ENCODE data around the gene SPON1. TPM values are rescaled to one million over a fixed set of nuclear protein-coding genes. Genes with fewer than 3 reads are reported as not detected.

Gene SPON1
- total RNA-seq, 1 experiment from 2014 or later, result 46.9 TPM

GRCh38 chr11:14244926-14245325, 282.4 kb downstream of the SPON1 start:
- Histone ChIP-seq H3K27me3 (replicated peaks; ENCODE audit: control insufficient read depth, insufficient read depth, low read length) (no peaks in the 10 kb centered on the region), H3K4me3 (ENCODE audit: low read depth, low read length) (no peak overlapping the region), H3K36me3 (ENCODE audit: control insufficient read depth, insufficient read depth, low read length) (no peaks in the 10 kb centered on the region), H3K4me1 (no peaks in the 10 kb centered on the region), H3K9me3 (no peaks in the 10 kb centered on the region)
- ChIA-PET CTCF (no interaction called here), POLR2A (no interaction called here)
- Mint-ChIP-seq H3K36me3 (ENCODE audit: insufficient read depth, unreplicated experiment) (no peaks in the 10 kb centered on the region), H3K9me3 (ENCODE audit: unreplicated experiment) (no peaks in the 10 kb centered on the region), H3K27ac (ENCODE audit: unreplicated experiment) (no peak overlapping the region), H3K27me3 (ENCODE audit: insufficient read depth, unreplicated experiment) (no peaks in the 10 kb centered on the region), H3K4me1 (ENCODE audit: low read depth, unreplicated experiment) (no peaks in the 10 kb centered on the region), H3K4me3 (ENCODE audit: unreplicated experiment) (no peak overlapping the region)
- BruUV-seq (replicated peaks), result no TSS peak
- intact Hi-C loops (cut with micrococcal nuclease; ENCODE audit: unreplicated experiment), result no loop called here
- DNase-seq, result no peak
- TF ChIP-seq CTCF (IDR thresholded peaks at IDR 0.05; ENCODE audit: insufficient read depth in 1 of 2, low read depth in 1 of 2, low read length in 1 of 2, severe bottlenecking in 1 of 2, unreplicated experiment in 1 of 2), result no peak

DNA sequence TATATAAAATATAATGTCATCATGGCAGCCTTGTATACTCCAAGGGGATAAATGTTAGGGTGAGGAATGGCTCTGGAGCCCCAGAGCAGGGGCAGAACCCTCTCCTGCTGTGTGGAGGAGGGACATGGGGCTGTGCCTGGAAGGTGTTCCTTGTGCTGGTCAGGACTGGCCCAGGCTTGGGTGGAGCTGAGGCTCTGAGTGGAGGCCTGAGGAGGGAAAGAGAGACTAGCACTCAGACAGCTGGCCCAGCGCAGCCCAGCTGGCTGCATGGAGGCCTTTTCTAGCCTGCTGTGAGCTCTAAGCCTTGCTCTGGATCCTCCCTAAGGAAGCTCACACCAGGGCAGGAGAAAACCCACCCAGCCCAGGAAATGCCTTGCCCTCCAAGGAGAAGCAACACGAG, 282.9 kb downstream of the SPON1 start:
- Mint-ChIP-seq H3K27ac (ENCODE audit: unreplicated experiment) (no peak overlapping the region), H3K27me3 (ENCODE audit: insufficient read depth, unreplicated experiment) (no peaks in the 10 kb centered on the region), H3K4me1 (ENCODE audit: low read depth, unreplicated experiment) (no peaks in the 10 kb centered on the region), H3K9me3 (ENCODE audit: unreplicated experiment) (no peaks in the 10 kb centered on the region), H3K36me3 (ENCODE audit: insufficient read depth, unreplicated experiment) (no peaks in the 10 kb centered on the region), H3K4me3 (ENCODE audit: unreplicated experiment) (no peak overlapping the region)
- no peaks in the 10 kb centered on the region for H3K36me3 ChIP-seq (ENCODE audit: control insufficient read depth, insufficient read depth, low read length)
- DNase-seq, result no peak
- no peak overlapping the region for H3K4me3 ChIP-seq (ENCODE audit: low read depth, low read length)
- BruUV-seq (replicated peaks), result no TSS peak
- ChIA-PET POLR2A (no interaction called here), CTCF (no interaction called here)
- H3K27me3 ChIP-seq (replicated peaks; ENCODE audit: control insufficient read depth, insufficient read depth, low read length), result no peaks in the 10 kb centered on the region
- no peaks in the 10 kb centered on the region for H3K9me3 ChIP-seq
- H3K4me1 ChIP-seq, result no peaks in the 10 kb centered on the region
- intact Hi-C loops (cut with micrococcal nuclease; ENCODE audit: unreplicated experiment), result no loop called here
- no peak for TF ChIP-seq CTCF (IDR thresholded peaks at IDR 0.05; ENCODE audit: insufficient read depth in 1 of 2, low read depth in 1 of 2, low read length in 1 of 2, severe bottlenecking in 1 of 2, unreplicated experiment in 1 of 2)

- no peak overlapping the region for H3K4me3 Mint-ChIP-seq (ENCODE audit: unreplicated experiment)
- no peaks in the 10 kb centered on the region for H3K9me3 Mint-ChIP-seq (ENCODE audit: unreplicated experiment)
- BruUV-seq (replicated peaks), result no TSS peak
- no peaks in the 10 kb centered on the region for H3K27me3 ChIP-seq (replicated peaks; ENCODE audit: control insufficient read depth, insufficient read depth, low read length)
- no peak overlapping the region for H3K27ac Mint-ChIP-seq (ENCODE audit: unreplicated experiment)
- no peak for DNase-seq
- no peak overlapping the region for H3K4me3 ChIP-seq (ENCODE audit: low read depth, low read length)
- TF ChIP-seq CTCF (IDR thresholded peaks at IDR 0.05; ENCODE audit: insufficient read depth in 1 of 2, low read depth in 1 of 2, low read length in 1 of 2, severe bottlenecking in 1 of 2, unreplicated experiment in 1 of 2), result no peak
- H3K4me1 ChIP-seq, result no peaks in the 10 kb centered on the region
- no peaks in the 10 kb centered on the region for H3K36me3 Mint-ChIP-seq (ENCODE audit: insufficient read depth, unreplicated experiment)
- intact Hi-C loops (cut with micrococcal nuclease; ENCODE audit: unreplicated experiment), result loop anchor here (2.0 kb wide), 1 partner anchor 284 kb away; no protein-coding TSS in a partner anchor
- CTCF ChIA-PET, result interaction anchor here (0.6 kb wide), 1 partner anchor 292 kb away, joined by 3 read pairs; no protein-coding TSS in a partner anchor
- no peaks in the 10 kb centered on the region for H3K9me3 ChIP-seq
- H3K36me3 ChIP-seq (ENCODE audit: control insufficient read depth, insufficient read depth, low read length), result no peaks in the 10 kb centered on the region
- no peaks in the 10 kb centered on the region for H3K27me3 Mint-ChIP-seq (ENCODE audit: insufficient read depth, unreplicated experiment)
- POLR2A ChIA-PET, result no interaction called here
- no peaks in the 10 kb centered on the region for H3K4me1 Mint-ChIP-seq (ENCODE audit: low read depth, unreplicated experiment)
Observed at GRCh38 chr11:14248580-14248981, 286.1 kb downstream of the SPON1 start.
